Upper lobe of right lung (tissue), 1 donor: ENCODE results near the gene CNKSR1. TPM values are rescaled to one million over a fixed set of nuclear protein-coding genes. Genes with fewer than 3 reads are reported as not detected.
A peak's percentile ranks its signal among the peaks of the same experiment; 100 is the strongest.

Experiments
- ATAC-seq: fragments of 200-7000 bp; cut with Tn5 transposase; one replicate; pipeline ENCODE4 v1.9.1; 2020; ENCODE audit warnings: mild to moderate bottlenecking, moderate library complexity
- DNase-seq: peaks from one replicate; pipeline ENCODE4 v3.0.0-alpha.2; 2020
- H3K27ac ChIP-seq: fragments of 200-600 bp; one replicate; pipeline ENCODE4 v1.8.0; 2022
- H3K27me3 ChIP-seq: fragments of 200-600 bp; one replicate; pipeline ENCODE4 v1.8.0; 2022; ENCODE audit warnings: mild to moderate bottlenecking
- H3K36me3 ChIP-seq: fragments of 200-600 bp; one replicate; pipeline ENCODE4 v1.8.0; 2022
- H3K4me1 ChIP-seq: fragments of 200-600 bp; one replicate; pipeline ENCODE4 v1.8.0; 2022
- H3K4me3 ChIP-seq: fragments of 200-600 bp; one replicate; pipeline ENCODE4 v1.8.0; 2022; ENCODE audit warnings: mild to moderate bottlenecking
- H3K9me3 ChIP-seq: fragments of 200-600 bp; one replicate; pipeline ENCODE4 v1.8.0; 2022
- intact Hi-C: fragments of 100-400 bp; cut with DNase I; formaldehyde crosslinking; loops from one replicate; pipeline ENCODE4 v1.11.0; 2022
- total RNA-seq: library from RNA; stranded (reverse); fragmentation: NEBNext Ultra II Directional; extraction: Animal tissue kit (Norgen Biotek cat#: 25700); gene quantifications from one replicate; pipeline ENCODE4 v1.2.1, GENCODE V29; 2021
- TF ChIP-seq, protein P1 (sequence below): fragments of 200-600 bp; IDR thresholded peaks from one replicate; pipeline ENCODE4 v1.8.0; 2022; ENCODE audit warnings: antibody characterized with exemption
- donor health status: DM: no; HTN: yes; CAD: no; lungs with severe emphysema.

CNKSR1 gene
- total RNA-seq, 1 donor from 2014 or later, result 21.6 TPM

DNA sequence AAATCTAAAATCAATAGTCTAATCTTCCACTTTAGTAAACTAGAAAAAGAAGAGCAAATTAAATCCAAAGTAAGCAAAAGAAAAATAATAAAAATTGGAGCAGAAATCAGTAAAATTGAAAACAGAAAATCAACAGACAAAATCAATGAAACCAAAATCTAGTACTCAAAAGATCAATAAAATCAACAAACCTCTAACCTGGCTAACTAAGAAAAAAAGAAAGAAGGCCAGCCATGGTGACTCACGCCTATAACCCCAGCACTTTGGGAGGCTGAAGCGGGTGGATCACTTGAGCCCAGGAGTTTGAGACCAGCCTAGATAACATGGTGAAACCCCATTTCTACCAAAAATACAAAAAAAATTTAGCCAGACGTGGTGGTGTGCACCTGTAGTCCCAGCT lies 42.8 kb upstream of the CNKSR1 start:
- Histone ChIP-seq H3K27ac (no peak overlapping the region), H3K4me1 (no peaks in the 10 kb centered on the region), H3K27me3 (no peaks in the 10 kb centered on the region), H3K36me3 (no peaks in the 10 kb centered on the region), H3K9me3 (no peaks in the 10 kb centered on the region), H3K4me3 (no peak overlapping the region)
- TF ChIP-seq, protein P1, sequence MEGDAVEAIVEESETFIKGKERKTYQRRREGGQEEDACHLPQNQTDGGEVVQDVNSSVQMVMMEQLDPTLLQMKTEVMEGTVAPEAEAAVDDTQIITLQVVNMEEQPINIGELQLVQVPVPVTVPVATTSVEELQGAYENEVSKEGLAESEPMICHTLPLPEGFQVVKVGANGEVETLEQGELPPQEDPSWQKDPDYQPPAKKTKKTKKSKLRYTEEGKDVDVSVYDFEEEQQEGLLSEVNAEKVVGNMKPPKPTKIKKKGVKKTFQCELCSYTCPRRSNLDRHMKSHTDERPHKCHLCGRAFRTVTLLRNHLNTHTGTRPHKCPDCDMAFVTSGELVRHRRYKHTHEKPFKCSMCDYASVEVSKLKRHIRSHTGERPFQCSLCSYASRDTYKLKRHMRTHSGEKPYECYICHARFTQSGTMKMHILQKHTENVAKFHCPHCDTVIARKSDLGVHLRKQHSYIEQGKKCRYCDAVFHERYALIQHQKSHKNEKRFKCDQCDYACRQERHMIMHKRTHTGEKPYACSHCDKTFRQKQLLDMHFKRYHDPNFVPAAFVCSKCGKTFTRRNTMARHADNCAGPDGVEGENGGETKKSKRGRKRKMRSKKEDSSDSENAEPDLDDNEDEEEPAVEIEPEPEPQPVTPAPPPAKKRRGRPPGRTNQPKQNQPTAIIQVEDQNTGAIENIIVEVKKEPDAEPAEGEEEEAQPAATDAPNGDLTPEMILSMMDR, result no peak
- no peak for DNase-seq
- intact Hi-C loops, result no loop called here
- no peak for ATAC-seq

DNA sequence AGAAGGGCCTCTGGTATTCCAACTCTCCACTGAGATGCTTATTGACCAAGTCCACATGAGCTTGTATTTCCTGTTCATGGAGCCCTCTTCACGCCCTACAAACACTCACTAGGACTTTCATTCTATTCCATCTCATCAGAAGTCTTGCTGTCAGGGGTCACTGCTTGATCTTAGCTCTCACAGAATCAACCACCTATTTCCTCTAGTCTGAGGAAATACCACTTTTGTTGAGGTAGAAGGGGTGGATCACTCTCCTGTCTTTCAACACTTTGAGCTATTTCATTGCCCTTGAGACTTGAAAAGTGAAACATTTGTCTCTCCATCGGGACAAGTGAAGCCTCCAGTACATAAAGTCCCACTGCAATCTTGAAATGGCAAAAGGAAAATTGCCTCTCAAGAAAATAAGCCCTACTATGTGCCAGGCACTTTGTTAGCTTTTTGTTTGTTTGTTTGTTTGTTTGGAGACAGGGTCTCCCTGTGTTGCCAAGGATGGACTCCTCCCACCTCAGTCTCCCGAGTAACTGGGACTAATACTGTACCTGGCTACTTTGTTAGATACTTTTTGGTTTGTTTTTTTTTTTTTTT lies 38.2 kb upstream of the CNKSR1 start:
- ATAC-seq (peak; percentile 43), DNase-seq (no peak)
- Histone ChIP-seq H3K27me3 (no peaks in the 10 kb centered on the region), H3K4me1 (no peaks in the 10 kb centered on the region), H3K9me3 (no peaks in the 10 kb centered on the region), H3K36me3 (no peaks in the 10 kb centered on the region), H3K4me3 (no peak overlapping the region), H3K27ac (no peak overlapping the region)
- TF ChIP-seq, protein P1, result no peak
- intact Hi-C loops, result no loop called here

DNA sequence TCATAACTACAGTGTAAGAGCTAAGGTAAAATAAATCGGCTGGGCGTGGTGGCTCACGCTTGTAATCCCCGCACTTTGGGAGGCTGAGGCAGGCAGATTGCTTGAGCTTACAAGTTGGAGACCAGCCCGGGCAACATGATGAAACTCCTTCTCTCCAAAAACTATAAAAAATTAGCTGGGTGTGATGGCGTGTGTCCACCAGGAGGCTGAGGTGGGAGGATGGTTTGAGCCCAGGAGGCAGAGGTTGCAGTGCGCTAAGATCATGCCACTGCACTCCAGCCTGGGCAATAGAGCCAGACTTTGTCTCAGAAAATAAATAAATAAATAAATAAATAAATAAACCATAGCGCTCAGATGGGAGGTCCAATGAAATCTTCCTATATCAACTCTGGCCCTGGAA lies 35.1 kb upstream of the CNKSR1 start:
- H3K27me3 ChIP-seq, result no peaks in the 10 kb centered on the region
- no peaks in the 10 kb centered on the region for H3K36me3 ChIP-seq
- H3K4me1 ChIP-seq, result peaks cover 7% of the 10 kb centered on the region
- TF ChIP-seq, protein P1, result no peak
- DNase-seq (no peak), ATAC-seq (no peak)
- H3K9me3 ChIP-seq, result no peaks in the 10 kb centered on the region
- intact Hi-C loops, result no loop called here
- H3K27ac ChIP-seq, result no peak overlapping the region
- no peak overlapping the region for H3K4me3 ChIP-seq

DNA sequence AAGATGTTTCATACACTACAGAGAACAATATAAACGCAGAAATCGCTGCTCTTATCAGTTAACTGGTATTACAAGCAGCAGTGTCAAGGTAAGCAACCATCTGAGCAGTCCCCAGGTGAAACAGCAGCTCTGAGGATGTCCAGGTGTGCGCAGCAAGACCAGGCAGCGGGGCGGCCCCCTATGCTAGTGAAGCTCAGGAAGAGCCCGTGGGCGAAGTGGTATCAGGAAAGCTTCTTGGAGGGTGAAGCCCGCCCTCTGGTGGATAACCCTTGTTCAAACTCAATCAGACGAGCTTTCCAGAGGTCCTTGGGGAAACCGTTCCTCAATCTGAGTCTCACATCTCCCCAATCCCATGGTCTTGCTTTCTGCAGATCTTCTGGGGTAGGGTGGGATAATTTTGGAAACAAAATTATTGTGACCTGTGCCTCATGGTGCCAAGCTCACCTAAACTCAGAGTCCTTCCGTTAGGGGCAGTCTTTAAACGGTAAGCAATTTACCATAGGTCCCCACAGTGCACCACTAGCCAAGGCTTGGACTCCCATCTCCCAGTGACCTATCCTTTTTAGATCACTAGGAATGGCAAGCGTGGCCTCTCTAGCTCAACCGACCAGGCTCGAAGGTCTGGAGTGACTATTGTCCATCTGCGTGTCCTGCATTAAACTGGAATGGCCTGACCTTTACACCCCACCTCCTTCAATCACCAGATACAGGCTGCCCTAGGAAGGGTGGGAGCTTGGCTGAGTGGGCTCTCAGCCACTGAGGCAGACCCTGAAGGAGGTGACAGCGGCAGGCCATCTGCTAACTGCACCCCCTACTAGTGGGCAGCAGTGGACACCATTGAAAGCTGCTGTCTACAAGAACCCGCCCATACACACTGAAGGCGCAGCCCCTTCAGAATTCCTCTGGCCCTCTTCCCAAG lies 32.0 kb upstream of the CNKSR1 start:
- TF ChIP-seq, protein P1, result peak; percentile 80
- ATAC-seq, result peak; percentile 98

DNA sequence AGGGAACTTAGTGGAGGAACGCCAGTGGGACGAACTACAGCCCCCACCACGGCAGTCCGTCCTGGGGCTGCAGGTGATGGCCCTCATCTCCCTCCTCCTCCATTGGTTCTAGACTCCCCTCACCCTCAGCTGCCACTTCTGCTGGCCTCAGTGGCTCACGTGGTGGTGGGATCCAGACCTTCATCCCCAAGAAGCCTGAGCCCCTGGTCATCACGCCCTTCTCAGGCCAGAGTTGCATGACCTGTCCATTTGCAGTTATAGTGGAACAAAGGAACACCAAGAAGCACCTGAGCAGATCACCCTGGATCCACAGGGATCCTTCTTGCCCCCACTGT lies 31.4 kb upstream of the CNKSR1 start:
- H3K27ac ChIP-seq, result no peak overlapping the region
- no peaks in the 10 kb centered on the region for H3K27me3 ChIP-seq
- DNase-seq (no peak), ATAC-seq (no peak)
- H3K4me1 ChIP-seq, result peaks cover 7% of the 10 kb centered on the region
- no peaks in the 10 kb centered on the region for H3K36me3 ChIP-seq
- TF ChIP-seq, protein P1, result no peak
- H3K4me3 ChIP-seq, result no peak overlapping the region
- intact Hi-C loops, result loop anchor here (5.0 kb wide), 1 partner anchor 39 kb away; no protein-coding TSS in a partner anchor
- no peaks in the 10 kb centered on the region for H3K9me3 ChIP-seq

More for the DNA sequence above, 32.0 kb upstream of the CNKSR1 start:
- intact Hi-C loops, result loop anchor here (5.0 kb wide), 1 partner anchor 38 kb away; no protein-coding TSS in a partner anchor
- peak; percentile 83 for DNase-seq
- H3K9me3 ChIP-seq, result no peaks in the 10 kb centered on the region
- peaks cover 7% of the 10 kb centered on the region for H3K4me1 ChIP-seq
- H3K36me3 ChIP-seq, result no peaks in the 10 kb centered on the region
- no peaks in the 10 kb centered on the region for H3K27me3 ChIP-seq
- no peak overlapping the region for H3K4me3 ChIP-seq
- no peak overlapping the region for H3K27ac ChIP-seq
